HG03039 (cell line): ENCODE data around the gene CDC40.

Experiments
- ATAC-seq: cut with Tn5 transposase; IDR thresholded peaks from one replicate; pipeline ENCODE4 v1.9.1; 2021; ENCODE audit warnings: mild to moderate bottlenecking, moderate library complexity; ENCODE audit not compliant: unreplicated experiment

Gene CDC40

DNA sequence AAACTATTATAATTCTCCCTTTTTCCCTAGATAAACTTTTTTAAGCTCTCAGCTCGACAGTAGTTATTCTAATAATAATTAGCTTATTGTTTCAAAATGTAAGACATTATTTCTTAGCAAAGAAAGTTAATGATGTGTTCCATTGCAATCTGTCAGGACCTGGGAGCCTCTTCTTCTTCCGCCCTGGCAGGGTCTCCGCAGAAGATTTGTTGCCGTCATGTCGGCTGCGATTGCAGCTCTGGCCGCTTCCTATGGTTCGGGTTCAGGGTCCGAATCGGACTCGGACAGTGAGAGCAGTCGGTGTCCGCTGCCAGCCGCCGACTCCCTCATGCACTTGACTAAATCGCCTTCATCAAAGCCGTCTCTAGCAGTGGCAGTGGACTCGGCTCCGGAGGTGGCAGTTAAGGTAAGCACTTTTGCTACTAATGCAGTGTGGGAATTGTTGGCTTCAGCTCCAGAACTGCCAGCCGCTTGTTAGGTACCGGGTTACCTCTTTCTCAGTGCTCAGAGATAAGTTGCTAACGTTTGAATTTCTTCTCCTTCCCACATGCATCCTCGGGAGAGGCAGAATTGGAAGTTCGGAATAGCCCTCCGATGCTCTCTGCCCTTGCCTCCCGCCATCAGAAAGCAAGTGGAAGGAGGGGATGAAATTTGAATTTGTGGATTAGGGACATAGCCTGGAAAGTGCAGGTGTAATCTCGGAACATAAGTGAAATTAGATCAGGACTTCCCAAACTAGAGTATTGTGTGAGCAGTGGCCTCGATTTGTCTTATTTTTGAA, at the start of gene CDC40:
Gene CDC40 (plus strand): TSS at position 200 of the 781 bp plus-strand sequence. CDS start 18 bp downstream, at position 218.
- ATAC-seq = peak; percentile 42

DNA sequence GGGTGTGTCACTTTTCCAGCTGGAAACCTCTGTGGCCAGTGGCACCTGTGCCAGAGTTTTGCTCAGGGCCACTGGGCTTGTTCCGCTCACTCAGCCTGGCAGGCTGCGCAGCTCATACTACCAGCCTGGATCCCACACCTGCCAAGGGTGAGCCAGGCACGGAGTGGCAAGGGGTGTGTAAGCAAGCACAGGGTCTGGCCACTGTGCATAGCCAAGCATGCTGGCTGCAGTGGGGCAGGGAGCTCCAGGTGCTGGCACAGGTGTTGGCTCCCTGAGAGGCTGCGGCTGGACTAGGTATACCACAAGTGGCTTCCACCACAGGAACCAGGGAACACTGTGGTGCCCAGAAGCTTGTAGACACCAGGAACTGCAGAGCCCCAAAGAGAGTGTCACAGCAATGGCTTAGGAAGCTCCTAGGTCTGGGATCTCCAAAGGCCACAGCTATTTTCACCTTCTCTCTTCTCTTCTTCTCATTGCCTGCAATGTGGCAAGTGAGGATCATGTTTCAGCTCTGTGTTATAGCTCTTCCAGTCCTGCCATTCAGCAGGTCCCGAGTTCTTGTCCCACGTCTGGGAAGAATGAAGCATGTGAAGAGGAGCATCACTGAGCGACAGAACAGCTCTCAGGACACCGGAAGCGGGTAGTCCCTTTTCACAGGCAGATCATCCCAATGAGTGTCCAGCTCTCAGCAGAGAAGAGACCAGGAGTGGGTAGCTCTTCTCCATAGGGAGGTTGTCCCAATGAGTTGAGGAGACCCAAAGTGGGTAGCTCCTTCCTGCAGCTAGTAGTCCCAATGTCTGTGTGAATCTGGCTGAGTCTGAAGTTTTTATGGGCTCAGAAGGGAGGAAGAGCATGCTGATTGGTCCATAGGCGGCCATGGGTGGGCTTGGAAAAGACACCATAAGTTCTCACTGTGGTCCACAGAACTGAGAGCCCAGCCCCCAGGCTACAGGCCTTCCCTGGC, 42.0 kb upstream of the CDC40 start:
- ATAC-seq = no peak

DNA sequence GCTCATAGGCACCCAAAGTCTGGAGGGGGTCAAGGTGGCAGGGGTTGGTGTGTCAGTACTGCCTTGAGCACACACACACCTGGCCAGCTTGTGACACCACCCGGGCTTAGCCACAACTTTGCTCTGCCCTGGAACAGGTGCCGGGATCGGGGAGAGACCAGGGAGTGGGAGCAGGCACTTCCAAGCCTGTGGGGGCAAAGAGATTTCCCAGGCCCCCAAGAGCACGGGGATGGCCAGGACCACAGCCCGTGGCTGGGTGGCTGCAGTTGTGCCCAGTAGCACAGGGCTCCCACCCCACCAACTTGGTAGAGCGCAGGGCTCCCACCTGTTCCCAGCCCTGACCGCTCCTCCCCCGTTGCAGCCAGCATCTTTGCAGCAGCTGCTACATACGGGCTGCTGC, 41.2 kb upstream of the CDC40 start:
- ATAC-seq = no peak

DNA sequence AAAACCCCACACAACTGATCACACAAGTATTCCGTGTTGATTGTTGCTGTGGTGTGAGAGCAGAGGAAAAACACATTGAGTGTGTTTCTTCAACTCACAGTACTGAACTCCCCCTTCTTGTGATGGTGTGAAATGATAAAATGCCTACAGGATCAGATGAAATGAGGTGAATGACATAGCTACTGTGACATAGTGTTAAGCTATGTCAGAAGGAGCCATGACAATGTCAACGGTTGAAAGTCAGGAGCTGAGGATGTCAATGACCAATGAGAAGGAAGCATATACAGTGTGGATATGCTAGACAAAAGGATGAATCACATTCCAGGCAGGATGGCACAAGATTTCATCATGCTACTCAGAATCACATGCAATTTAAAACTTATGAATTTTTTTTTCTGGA, 39.6 kb upstream of the CDC40 start:
- ATAC-seq = no peak

DNA sequence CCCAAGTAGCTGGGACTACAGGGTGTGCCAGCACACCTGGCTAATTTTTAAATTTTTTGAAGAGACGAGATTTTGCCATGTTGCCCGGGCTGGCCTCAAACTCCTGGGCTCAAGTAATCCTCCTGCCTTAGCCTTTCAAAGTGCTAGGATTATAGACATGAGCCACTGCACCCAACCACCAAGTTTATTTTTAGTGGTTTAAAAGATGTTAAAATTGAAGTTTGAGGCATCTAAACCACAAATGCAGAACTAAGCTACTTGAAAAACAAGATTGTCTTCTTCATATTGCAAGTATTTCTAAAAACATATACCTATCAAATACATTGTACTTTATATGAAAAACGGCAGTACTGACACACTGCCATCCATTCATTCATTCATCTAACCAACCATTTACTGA, 32.4 kb upstream of the CDC40 start:
- ATAC-seq = no peak

DNA sequence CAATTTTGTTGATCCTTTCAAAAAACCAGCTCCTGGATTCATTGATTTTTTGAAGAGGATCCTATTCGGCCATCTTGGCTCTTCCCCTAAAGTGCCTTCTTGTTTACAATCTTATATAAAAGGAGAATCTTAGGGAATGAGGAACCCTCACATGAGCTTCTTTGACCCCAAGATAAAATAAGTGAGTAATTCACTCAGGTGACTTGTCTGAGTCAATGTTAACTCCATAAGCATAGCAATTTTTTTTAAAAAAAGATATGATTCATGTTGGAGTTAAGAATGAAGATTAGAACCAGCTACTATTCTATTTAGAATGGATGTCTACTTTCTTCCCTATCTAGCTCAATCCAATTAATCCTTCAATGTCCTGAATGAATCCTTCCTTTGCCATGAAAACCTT, 21.7 kb upstream of the CDC40 start:
- ATAC-seq = no peak

DNA sequence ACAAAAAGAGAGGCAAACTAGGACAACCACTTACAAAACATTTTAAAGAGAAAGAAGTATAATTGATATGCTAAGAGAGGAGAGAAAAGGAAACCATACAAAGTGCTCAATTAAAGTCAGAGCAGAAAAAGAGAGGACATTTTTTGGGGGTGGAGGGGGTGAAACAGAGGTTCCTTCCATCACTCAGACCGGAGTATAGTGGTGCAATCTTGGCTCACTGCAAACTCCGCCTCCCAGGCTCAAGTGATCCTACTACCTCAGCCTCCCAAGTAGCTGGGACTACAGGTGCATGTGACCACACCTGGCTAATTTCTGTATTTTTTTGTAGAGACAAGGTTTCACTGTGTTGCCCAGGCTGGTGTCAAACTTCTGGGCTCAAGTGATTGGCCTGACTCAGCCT, 10.1 kb upstream of the CDC40 start:
- ATAC-seq = no peak

DNA sequence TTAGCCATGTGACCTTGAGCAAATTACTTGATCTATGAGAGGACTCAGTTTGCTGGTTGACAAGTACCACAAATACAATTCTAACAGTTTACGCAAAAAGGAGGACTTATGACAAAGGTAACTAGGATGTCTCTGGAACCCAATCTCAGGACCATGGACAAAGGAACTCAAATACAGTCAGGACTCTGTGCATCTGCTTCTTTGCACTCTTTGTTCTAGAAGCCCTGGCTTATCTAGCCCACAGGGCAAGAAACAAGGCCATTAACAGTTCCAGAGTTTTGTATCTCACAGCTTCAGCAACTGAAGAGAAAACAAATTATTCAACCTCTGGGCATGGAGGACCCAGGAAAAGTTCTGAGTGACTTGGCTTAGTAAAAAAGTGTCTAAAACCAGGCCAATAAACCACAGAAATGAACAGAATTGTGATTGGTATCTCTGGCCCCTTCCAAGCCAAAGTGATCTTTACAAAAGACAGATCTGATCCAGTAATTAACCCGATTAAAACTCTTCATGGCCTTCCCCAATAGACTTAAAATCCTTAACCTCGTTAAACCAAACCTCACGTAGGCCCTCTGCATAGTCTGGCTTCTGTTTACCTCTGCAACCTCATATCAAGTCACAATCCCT, 6.6 kb upstream of the CDC40 start:
- ATAC-seq = no peak

DNA sequence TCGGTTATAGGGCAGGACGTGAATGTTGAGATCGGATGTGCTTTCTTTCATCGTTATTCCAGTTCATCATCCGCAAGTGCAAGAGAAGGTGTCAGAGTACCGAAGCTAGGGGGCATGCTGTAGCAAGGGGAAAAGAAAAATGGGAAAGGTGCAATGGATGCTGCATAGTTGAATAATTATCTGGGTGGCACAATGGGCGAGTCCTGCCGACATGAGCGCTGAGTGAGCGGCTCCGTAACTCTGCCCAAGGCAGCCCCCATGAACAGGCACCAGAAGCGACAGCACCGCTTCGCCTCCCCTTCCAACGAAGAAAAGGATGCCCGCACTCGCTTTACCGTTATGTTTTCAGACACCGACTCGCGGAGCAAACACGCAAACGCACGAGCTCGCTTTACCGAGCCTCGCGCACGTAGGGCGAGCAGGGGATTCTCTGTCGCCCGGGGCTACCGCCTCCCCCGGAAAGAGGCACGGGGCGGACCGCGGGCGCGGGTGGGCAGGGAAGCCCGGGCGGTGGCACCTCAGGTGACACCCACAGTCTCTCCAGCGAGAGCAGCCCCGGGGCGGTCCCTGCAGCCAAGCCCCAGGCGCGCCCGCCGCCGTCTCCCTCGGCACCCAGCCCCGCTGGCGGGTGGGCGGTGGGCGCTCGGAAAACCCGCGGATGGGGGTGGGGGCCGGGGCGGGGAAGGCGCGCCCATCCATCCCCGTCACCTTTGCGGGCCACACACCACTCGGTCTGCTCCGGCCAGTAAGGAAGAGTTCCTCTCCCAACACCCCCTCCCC, 1.4 kb upstream of the CDC40 start:
- ATAC-seq = peak; percentile 25

DNA sequence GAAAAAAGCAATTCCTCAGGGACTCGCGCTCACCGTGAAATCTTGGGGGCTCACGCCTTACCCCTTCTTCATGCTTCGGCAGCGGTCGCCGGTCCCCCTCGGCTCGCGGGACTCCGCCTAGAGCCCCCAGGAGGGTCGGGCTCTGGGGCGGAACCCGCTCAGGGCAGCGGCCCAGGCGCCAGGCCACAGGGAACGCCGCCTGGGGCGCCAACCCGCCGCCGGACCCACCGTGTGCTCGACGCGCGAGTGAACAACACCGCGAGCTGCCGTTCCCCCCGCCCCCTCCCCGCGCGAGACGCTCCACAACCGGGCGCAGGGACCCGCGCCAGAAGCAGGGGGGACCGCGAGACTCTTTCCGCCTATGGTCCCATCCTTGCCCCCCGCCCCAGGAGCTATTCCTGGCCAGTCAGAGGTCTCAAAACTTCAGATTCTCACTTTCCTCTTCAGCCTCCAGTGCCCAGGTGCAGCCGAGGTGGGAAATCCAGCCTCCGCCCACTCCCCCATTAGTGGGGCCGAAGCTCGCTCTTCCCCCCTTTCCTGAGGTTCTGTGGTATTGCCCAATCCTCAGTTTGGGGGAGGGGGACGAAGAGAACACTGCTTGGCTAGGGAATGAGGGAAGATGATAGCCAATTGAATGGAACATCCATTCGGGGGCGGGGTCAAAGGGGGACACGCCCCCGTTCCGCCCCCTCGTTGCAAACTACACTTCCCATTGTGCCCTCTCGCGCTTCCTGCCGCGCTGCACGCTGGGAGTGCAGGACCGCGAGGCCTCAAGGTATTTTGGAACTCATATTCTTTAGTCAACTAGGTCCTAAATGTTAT, 610 bp upstream of the CDC40 start, which contains the start of gene WASF1:
Gene WASF1 (minus strand): TSS at position 265 of the 822 bp plus-strand sequence. CDS start 52,069 bp downstream, outside the sequence.
- peak; percentile 85 for ATAC-seq

DNA sequence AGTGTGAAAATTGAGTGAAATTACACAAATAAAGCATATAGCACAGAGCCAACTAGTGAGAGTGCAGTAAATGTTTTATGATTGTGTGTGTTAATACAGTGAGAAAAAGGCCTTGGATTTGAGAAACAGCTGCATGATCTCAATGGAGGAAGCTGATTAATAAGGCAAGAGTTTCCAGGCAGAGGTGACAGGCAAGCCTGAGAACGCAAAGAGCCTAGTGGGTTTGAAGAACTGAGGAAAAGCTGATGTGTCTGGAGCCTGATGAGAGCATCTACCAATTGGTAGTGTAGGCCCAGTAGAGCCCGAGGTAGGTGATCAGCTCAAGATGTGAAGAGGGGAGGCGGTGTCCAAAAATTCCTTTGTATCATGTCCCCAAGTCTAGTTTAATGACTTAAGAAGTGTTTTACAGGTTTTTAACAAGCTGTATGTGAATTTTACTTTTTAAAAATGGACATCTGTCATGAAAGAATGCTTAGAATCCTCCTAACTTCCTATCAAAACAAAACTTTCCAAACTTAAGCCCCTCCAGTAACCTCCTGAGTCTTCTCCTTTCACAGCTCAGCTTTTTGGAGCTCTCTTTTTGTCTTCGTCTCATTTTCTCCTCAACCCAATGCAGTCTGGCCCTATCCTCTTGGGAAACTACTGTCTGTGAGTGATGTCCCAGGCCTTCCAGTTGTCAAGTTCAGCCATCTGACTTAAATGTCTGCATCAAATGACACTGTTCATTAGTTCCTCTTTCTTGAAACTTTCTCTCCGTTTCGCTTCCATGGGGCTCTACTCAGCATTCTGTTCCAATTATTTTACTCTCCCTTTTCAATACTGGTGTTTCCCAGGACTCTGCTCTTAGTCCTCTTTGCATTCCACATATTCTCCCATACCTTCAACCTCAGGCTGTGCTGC, 1.2 kb downstream of the CDC40 start:
- no peak for ATAC-seq

DNA sequence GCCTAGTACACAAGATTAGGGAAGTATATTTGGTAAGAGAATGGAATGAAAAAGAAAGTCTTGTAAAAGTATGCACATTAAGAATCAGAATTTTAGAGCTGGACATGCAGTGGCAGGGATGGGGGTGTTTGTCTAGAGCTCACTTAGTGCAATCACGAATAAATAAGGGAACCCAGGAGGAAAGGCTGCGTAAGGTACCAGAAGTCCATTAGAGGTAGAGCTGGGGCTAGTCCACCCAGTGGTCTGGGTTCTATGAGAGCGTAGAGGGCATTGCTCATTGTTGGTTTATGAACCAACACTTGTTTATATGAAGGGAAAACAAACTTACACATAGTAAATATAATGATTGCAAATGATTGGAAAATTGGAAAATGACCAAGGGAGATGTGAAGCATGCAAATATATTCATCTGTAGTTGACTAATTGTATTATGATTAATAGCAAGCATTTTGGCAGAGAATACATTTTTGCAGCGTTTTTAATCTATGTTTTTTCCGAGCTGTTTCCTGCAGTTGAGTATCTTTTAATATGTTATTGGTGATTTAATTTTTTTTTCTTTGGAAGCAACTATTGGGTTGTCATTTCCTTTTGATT, 3.2 kb downstream of the CDC40 start:
- ATAC-seq = no peak

DNA sequence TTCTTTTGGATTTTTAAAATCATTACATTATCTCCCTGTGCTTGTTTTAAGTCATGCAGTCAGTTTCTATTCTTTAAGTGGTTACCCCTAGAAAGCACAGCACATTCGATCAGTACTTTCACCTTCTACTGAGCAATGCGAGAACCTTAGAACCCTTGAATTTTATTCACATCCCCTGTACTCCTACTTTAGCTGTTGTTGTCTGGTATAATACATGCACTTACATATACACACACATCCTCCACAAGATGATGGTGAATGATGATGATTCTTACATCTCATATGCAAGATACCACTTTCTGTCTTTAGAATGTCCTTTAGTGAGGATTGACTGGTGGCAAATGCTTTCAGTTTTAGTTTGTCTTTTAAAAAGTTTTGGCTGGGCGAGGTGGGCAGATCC, 5.7 kb downstream of the CDC40 start:
- ATAC-seq = peak; percentile 48

DNA sequence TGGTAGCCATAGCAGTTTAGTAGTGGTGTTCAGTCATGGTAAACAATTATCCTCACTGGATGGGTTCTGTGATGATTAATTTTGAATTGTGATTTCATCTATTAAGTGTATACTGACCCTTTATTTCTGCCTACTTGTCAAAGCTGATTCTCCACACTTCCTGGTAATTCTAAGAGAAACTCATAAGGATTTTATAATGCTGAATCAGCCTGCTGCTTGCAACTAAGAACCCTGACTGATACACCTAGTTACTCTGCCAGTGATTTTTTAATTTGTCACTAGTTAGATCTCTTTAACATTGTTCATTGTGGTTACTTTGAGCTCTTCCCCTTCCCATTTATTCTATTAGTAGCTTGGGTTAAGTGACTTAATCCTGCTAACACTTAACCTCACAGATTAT, 8.6 kb downstream of the CDC40 start:
- no peak for ATAC-seq

DNA sequence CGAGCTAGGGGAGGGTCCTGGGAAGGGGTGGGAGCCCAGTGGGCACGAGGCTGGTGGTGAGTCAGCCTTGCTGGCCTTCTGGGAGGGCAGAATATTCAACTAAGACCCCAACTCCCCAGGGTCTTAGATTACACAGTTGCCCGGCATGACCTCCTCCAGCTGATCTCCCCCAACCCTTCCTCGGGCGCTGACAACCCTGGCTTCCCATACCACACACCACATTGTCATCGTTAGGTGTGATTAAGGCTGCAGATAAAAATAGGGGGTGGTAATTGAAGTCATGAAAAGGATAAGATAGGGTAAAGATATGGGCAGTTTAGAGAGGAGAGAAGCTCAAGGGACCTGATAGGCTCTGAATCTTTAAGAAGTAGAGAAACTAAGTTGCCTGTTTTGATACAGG, 10.5 kb downstream of the CDC40 start:
- ATAC-seq = no peak

DNA sequence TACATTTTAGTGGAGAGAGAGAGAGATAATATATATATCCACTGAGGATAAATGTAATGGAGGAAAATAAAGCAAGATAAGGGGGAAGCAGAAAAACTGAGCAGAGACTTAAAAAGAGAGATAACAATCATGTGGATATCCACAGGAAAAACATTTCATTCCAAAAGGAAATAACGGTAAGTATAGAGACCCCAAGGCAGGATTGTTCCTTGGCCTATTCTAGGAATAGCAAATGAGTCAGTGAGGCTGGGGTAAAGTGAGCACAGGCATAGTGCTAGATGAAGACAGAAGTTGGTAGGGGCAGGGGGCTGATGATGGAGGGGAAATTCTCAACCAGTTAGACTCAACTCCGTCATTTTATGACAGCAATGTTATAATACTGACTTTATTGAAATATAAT, 11.2 kb downstream of the CDC40 start:
- ATAC-seq = no peak

DNA sequence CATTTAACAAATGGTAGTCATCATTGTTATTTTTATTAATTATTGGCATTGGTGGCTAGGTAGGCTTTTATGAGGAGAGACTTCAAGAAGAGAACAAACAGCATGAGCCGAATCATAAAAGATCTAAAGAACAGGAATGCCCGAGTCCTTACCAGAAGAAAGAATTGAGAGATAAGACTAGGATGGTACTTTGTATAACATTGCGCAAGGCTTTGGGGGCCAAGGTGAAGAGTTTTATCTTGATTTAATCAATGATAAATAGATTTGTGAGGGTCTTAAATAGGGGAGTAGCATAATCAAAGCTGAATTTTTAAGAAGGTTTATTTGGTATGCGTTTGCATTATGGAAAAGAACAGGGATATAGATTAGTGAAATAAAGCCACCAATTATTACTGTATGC, 15.4 kb downstream of the CDC40 start:
- ATAC-seq = no peak

DNA sequence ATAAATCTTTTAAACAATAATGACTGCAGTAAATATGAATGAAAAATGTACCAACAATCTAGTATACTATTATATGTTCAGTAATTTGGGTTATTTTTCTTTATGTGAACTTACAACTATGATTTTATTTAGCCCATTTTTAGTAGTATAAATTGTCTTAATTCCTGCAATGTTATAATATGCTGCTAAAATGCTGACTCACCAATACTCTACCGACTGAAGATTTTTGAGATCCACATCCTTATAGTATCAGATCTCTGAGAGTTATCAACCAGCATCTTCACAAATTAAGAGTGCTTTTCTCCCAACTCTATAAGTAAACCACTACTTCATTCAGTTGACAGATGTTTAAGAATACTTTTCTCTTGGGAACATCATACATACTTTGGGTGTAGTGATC, 16.6 kb downstream of the CDC40 start:
- no peak for ATAC-seq
